Hematopoietic multipotent progenitor cell treated with erythropoietin and hydrocortisone succinate and interleukin-3 and kit ligand, for 17 days (in vitro differentiated cells): ENCODE results near the gene TP53RK.

Source experiments
- DNase-seq: peaks from one replicate; pipeline ENCODE4 v3.0.0-alpha.2; 2015; ENCODE audit warnings: low spot score

Gene TP53RK

GRCh38 chr20:46638134-46638897, 50.9 kb downstream of the TP53RK start:
- DNase-seq: no peak

DNA sequence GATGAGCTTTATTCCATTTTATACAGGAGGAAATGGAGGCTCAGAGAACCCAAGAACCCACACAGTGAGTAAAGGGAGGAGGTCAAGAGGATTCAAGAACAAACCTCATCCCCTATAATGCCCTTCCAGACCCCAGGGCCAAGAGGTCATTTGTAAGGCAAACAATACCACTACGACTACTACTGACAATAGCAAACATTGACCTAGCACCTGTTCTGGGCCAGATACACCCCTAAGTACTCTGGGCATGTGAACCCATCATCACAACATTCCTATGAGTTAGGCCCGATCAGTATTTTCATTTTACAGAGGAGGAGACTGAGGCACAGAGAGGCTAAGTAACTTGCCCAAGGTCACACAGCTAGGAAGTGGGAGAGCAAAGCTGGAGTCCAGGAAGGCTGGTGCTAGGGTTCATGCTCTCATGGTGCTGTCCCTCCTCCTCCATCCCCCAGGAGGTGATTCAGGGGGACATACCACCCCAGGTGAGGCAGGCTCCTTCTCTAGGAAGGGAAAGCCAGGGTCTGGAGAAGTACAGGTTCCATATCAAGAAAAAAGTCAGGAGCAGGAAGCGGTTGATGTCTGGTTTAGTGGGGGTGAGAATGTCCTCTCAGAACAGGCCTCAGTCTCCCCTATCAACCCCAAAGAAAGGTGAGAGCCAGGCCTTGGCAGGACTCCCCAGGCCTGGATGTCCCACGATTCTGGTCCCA, 51.7 kb downstream of the TP53RK start:
- no peak for DNase-seq

DNA sequence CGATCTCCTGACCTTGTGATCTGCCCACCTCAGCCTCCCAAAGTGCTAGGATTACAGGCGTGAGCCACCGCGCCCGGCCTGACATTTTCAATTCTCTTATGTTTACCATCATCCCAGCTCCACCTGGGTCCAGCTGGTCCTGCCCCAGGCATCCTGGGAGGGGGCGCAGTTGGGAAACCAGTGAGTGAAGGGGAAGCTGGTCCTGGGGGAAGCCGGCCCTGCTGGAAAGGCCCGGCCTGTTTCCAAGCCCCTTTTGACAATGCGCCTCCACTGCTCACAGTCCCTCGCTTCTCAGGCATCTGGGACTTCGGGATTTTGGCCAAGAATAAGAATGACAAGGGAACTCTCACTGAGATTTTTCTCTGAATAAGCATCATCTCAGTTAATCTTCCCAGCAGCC, 52.2 kb downstream of the TP53RK start:
- DNase-seq: no peak

DNA sequence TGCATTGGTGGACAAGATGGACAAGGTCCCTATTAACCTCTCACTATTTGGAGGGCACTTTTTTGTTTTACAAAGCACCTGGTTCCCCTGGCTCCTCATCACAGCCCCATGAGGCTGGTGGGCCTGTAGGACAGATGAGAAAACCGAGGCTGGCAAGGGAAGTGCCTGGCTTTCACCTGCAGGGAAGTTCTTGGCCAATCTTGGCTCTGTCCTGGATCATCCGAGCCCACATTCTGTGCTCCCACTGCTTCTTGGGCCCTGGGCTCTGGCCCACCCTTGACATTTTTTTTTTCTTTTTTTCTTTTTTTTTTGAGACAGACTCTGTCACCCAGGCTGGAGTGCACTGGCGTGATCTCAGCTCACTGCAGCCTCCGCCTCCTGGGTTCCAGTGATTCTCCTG, 52.7 kb downstream of the TP53RK start:
- no peak for DNase-seq

- DNase-seq: no peak
These were observed 53.6 kb downstream of the TP53RK start for GRCh38 chr20:46635514-46636136.

- no peak for DNase-seq
These were observed 54.7 kb downstream of the TP53RK start for GRCh38 chr20:46634528-46634927.
